Measurements from ENCODE around the gene KITLG.

Gene KITLG

DNA sequence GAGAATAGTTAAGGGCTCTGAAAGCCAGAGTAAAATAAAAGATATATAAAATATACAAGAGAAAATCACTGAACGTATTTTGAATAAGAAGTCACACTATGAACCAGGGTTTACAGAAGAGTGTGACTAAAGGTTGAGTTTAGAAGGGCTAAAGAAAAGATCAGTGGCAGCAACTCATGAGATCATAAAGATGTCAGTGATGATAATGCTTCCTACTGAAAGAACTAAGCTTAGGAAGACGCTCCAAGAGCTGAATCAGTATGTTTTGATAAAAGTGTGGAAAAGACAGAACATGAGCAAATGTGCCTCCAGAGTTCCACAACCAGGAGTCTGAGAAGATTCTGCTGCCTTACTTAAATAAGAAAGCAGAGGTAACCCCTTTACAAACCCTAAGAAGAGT lies 74.6 kb downstream of the KITLG start:
- Histone ChIP-seq H3K27ac (ENCODE audit: low read depth, low read length) (no peak overlapping the region), H3K18ac (ENCODE audit: low read length) (no peak overlapping the region), H3K4me2 (ENCODE audit: low read length) (no peak overlapping the region), H3K4me1 (ENCODE audit: control insufficient read depth in 1 of 2, insufficient read depth in 2 of 2, low read length in 2 of 2) (no peaks in the 10 kb centered on the region), H4K91ac (ENCODE audit: low read depth, low read length) (no peak overlapping the region), H4K12ac (ENCODE audit: low read depth, low read length) (no peak overlapping the region), H3K14ac (ENCODE audit: low read length) (no peak overlapping the region), H2BK5ac (ENCODE audit: low read depth, low read length, poor library complexity) (no peak overlapping the region), H3K79me2 (ENCODE audit: control insufficient read depth, insufficient read depth, low read length, poor library complexity) (no peaks in the 10 kb centered on the region), H2BK120ac (ENCODE audit: insufficient read depth, low read length, poor library complexity) (no peak overlapping the region), H3K4ac (ENCODE audit: low read depth, low read length) (no peak overlapping the region), H3K4me3 (ENCODE audit: low read depth, low read length) (no peak overlapping the region), H4K8ac (ENCODE audit: low read depth, low read length) (no peak overlapping the region), H3K79me1 (ENCODE audit: low read length) (no peaks in the 10 kb centered on the region), H3K36me3 (ENCODE audit: control insufficient read depth in 1 of 2, insufficient read depth in 2 of 2, low read length in 2 of 2) (no peaks in the 10 kb centered on the region), H2AK5ac (ENCODE audit: low read length) (no peak overlapping the region), H3K9ac (ENCODE audit: low read length) (no peak overlapping the region), H2AFZ (ENCODE audit: insufficient read depth, low read length, poor library complexity) (no peak overlapping the region), H3K23ac (ENCODE audit: low read length) (no peak overlapping the region), H3K27me3 (ENCODE audit: insufficient read depth, low read length) (no peaks in the 10 kb centered on the region), H2BK12ac (ENCODE audit: low read length) (no peak overlapping the region), H3K9me3 (ENCODE audit: insufficient read depth, low read depth, low read length) (no peaks in the 10 kb centered on the region)
- DNase-seq = no peak
- no CpG with 5 or more reads among the region's 2 CpGs for WGBS (ENCODE audit: extremely low coverage, insufficient coverage, insufficient read length)

DNA sequence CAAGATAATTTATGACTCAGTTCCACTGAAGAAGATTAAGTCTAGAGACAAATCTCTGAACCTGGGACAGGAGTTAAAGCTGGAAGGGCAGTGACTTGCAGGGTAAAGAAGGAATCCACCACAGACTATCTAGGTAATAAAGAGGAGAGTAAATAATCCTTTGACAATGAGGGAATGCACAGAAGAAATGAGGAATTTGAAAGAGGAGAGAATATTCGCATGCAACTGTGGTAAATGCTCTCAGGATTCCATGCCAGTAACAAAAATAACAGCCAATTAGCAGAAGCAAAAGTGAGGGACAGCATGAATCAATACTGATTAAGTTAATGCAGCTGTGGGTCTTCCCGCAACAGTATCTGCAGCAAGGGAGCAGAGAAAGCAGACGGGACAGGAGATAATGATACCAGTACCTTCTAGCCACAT lies 77.0 kb downstream of the KITLG start:
- no peaks in the 10 kb centered on the region for H3K9me3 ChIP-seq (ENCODE audit: insufficient read depth, low read depth, low read length)
- no peaks in the 10 kb centered on the region for H3K36me3 ChIP-seq (ENCODE audit: control insufficient read depth in 1 of 2, insufficient read depth in 2 of 2, low read length in 2 of 2)
- no peak overlapping the region for H3K18ac ChIP-seq (ENCODE audit: low read length)
- no peak overlapping the region for H4K8ac ChIP-seq (ENCODE audit: low read depth, low read length)
- H2AK5ac ChIP-seq (ENCODE audit: low read length) = no peak overlapping the region
- H3K27ac ChIP-seq (ENCODE audit: low read depth, low read length) = no peak overlapping the region
- H3K4me3 ChIP-seq (ENCODE audit: low read depth, low read length) = no peak overlapping the region
- H2AFZ ChIP-seq (ENCODE audit: insufficient read depth, low read length, poor library complexity) = no peak overlapping the region
- no peaks in the 10 kb centered on the region for H3K4me1 ChIP-seq (ENCODE audit: control insufficient read depth in 1 of 2, insufficient read depth in 2 of 2, low read length in 2 of 2)
- no peaks in the 10 kb centered on the region for H3K27me3 ChIP-seq (ENCODE audit: insufficient read depth, low read length)
- H2BK120ac ChIP-seq (ENCODE audit: insufficient read depth, low read length, poor library complexity) = no peak overlapping the region
- H3K23ac ChIP-seq (ENCODE audit: low read length) = peak overlapping the region; percentile 44
- no peak for DNase-seq
- no peaks in the 10 kb centered on the region for H3K79me2 ChIP-seq (ENCODE audit: control insufficient read depth, insufficient read depth, low read length, poor library complexity)
- no peak overlapping the region for H2BK12ac ChIP-seq (ENCODE audit: low read length)
- no peak overlapping the region for H2BK5ac ChIP-seq (ENCODE audit: low read depth, low read length, poor library complexity)
- H3K79me1 ChIP-seq (ENCODE audit: low read length) = no peaks in the 10 kb centered on the region
- H3K14ac ChIP-seq (ENCODE audit: low read length) = no peak overlapping the region
- H3K4me2 ChIP-seq (ENCODE audit: low read length) = no peak overlapping the region
- WGBS (ENCODE audit: extremely low coverage, insufficient coverage, insufficient read length) = no CpG with 5 or more reads among the region's 3 CpGs
- no peak overlapping the region for H4K12ac ChIP-seq (ENCODE audit: low read depth, low read length)
- H3K9ac ChIP-seq (ENCODE audit: low read length) = no peak overlapping the region
- no peak overlapping the region for H3K4ac ChIP-seq (ENCODE audit: low read depth, low read length)
- no peak overlapping the region for H4K91ac ChIP-seq (ENCODE audit: low read depth, low read length)

DNA sequence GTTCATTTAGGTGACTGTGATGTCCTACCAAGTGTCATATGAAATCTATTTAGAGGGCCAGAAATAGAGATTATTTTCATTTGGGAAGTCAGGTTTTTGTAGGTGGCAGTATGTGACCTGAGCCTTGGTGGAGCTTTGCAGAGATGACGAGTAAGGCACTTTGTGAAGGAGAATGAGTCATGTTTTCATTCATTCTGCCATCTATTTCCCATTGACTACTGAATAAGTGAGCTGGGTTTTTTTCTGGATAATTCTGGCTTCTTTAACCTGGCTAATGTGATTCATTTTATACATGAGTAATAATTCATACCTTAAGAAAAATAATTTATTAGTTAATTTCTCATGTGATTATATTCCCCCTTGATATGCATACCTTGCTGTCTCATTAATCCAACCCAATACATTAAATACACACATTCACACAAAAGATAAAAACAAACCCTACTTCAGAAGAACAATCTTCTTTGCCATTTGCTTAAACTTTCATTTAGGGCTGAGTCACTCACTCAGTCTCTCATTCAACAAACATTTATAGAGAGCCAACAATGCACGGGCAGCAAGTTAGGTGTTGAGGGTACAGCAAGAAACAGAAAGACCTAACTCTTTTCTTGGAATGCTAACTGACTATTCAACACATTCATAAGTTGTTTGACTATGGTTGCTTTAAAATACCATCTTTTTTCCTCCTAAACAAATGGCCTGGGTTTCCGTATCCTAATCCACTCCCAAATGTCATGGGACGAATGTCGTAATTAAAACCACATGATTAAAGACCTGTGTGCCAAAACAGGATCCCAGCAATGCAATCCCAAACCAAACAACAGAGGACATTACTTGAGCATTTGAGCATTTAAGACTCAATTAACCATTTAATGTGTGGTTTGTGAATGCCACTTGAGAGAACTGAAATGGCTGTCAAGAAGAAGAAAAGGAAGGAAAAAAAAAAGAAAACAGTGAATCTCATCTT lies 78.0 kb downstream of the KITLG start:
- Histone ChIP-seq H2AK5ac (ENCODE audit: low read length) (no peak overlapping the region), H2BK5ac (ENCODE audit: low read depth, low read length, poor library complexity) (no peak overlapping the region), H3K36me3 (ENCODE audit: control insufficient read depth in 1 of 2, insufficient read depth in 2 of 2, low read length in 2 of 2) (no peaks in the 10 kb centered on the region), H3K4ac (ENCODE audit: low read depth, low read length) (no peak overlapping the region), H3K18ac (ENCODE audit: low read length) (no peak overlapping the region), H3K27me3 (ENCODE audit: insufficient read depth, low read length) (no peaks in the 10 kb centered on the region), H3K27ac (ENCODE audit: low read depth, low read length) (no peak overlapping the region), H3K9ac (ENCODE audit: low read length) (no peak overlapping the region), H3K79me1 (ENCODE audit: low read length) (no peaks in the 10 kb centered on the region), H2BK12ac (ENCODE audit: low read length) (no peak overlapping the region), H3K79me2 (ENCODE audit: control insufficient read depth, insufficient read depth, low read length, poor library complexity) (no peaks in the 10 kb centered on the region), H4K91ac (ENCODE audit: low read depth, low read length) (no peak overlapping the region), H3K9me3 (ENCODE audit: insufficient read depth, low read depth, low read length) (no peaks in the 10 kb centered on the region), H4K12ac (ENCODE audit: low read depth, low read length) (no peak overlapping the region), H3K14ac (ENCODE audit: low read length) (no peak overlapping the region), H3K4me1 (ENCODE audit: control insufficient read depth in 1 of 2, insufficient read depth in 2 of 2, low read length in 2 of 2) (no peaks in the 10 kb centered on the region), H2AFZ (ENCODE audit: insufficient read depth, low read length, poor library complexity) (no peak overlapping the region), H3K4me3 (ENCODE audit: low read depth, low read length) (no peak overlapping the region), H4K8ac (ENCODE audit: low read depth, low read length) (no peak overlapping the region), H3K4me2 (ENCODE audit: low read length) (no peak overlapping the region), H3K23ac (ENCODE audit: low read length) (no peak overlapping the region), H2BK120ac (ENCODE audit: insufficient read depth, low read length, poor library complexity) (no peak overlapping the region)
- no CpG with 5 or more reads among the region's 5 CpGs for WGBS (ENCODE audit: extremely low coverage, insufficient coverage, insufficient read length)
- no peak for DNase-seq

DNA sequence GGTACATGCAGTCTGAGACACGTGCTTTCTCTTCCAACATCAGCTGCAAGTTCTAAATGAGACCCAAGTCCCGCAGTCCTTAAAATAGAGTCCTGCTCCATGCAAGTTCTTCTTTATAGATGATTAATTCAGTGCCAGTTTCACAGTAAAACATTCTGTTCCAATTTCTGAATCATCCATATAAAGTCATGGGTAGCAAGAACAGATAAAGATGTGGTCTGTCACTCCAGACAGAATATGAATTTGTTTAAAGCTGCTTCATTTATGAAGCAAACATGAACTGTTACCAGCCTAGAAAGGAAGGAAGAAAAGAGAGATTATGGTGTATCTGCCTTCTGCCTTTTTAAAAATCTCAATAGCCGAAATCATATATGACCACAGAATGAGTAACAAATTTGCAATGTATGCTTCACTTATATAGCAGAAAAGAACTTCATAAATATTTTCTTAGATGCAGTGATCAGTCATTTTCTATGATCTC lies 83.3 kb downstream of the KITLG start:
- no peak overlapping the region for H2AFZ ChIP-seq (ENCODE audit: insufficient read depth, low read length, poor library complexity)
- no peak for DNase-seq
- no CpG with 5 or more reads among the region's 3 CpGs for WGBS (ENCODE audit: extremely low coverage, insufficient coverage, insufficient read length)

More for the DNA sequence above, 83.3 kb downstream of the KITLG start:
- no peak overlapping the region for H3K23ac ChIP-seq (ENCODE audit: low read length)
- H3K14ac ChIP-seq (ENCODE audit: low read length) = no peak overlapping the region
- no peak overlapping the region for H2BK5ac ChIP-seq (ENCODE audit: low read depth, low read length, poor library complexity)
- no peaks in the 10 kb centered on the region for H3K9me3 ChIP-seq (ENCODE audit: insufficient read depth, low read depth, low read length)
- H2BK120ac ChIP-seq (ENCODE audit: insufficient read depth, low read length, poor library complexity) = no peak overlapping the region
- no peak overlapping the region for H4K8ac ChIP-seq (ENCODE audit: low read depth, low read length)
- H3K27ac ChIP-seq (ENCODE audit: low read depth, low read length) = no peak overlapping the region
- no peak overlapping the region for H4K91ac ChIP-seq (ENCODE audit: low read depth, low read length)
- no peak overlapping the region for H3K4ac ChIP-seq (ENCODE audit: low read depth, low read length)
- no peaks in the 10 kb centered on the region for H3K79me2 ChIP-seq (ENCODE audit: control insufficient read depth, insufficient read depth, low read length, poor library complexity)
- no peak overlapping the region for H3K4me2 ChIP-seq (ENCODE audit: low read length)
- H3K36me3 ChIP-seq (ENCODE audit: control insufficient read depth in 1 of 2, insufficient read depth in 2 of 2, low read length in 2 of 2) = no peaks in the 10 kb centered on the region
- H3K9ac ChIP-seq (ENCODE audit: low read length) = no peak overlapping the region
- no peaks in the 10 kb centered on the region for H3K4me1 ChIP-seq (ENCODE audit: control insufficient read depth in 1 of 2, insufficient read depth in 2 of 2, low read length in 2 of 2)
- no peak overlapping the region for H2AK5ac ChIP-seq (ENCODE audit: low read length)
- no peak overlapping the region for H3K4me3 ChIP-seq (ENCODE audit: low read depth, low read length)
- no peak overlapping the region for H2BK12ac ChIP-seq (ENCODE audit: low read length)
- H3K27me3 ChIP-seq (ENCODE audit: insufficient read depth, low read length) = no peaks in the 10 kb centered on the region
- no peak overlapping the region for H4K12ac ChIP-seq (ENCODE audit: low read depth, low read length)
- no peaks in the 10 kb centered on the region for H3K79me1 ChIP-seq (ENCODE audit: low read length)
- H3K18ac ChIP-seq (ENCODE audit: low read length) = no peak overlapping the region
